HepG2 (cell line): ENCODE measurements around the gene MAGEA9B. TPM values are rescaled to one million over a fixed set of nuclear protein-coding genes. Genes with fewer than 3 reads are reported as not detected.

Source experiments
- ATAC-seq: fragments of 200-7000 bp; cut with Tn5 transposase; 3 replicates; pipeline ENCODE4 v1.9.1; 2020; ENCODE audit warnings: mild to moderate bottlenecking, moderate library complexity
- BruUV-seq: library from RNA; stranded (reverse); fragments of 400-500 nt; replicated peaks from 2 replicates; lab custom pipeline; 2021; lab: Mats Ljungman, UMichigan
- CTCF ChIA-PET: fragments of 300-600 bp; formaldehyde crosslinking; extraction: SDS; loops from one replicate; lab custom pipeline; 2021; ENCODE audit warnings: low total read pairs, inconsistent platforms, low intra/inter-chr PET ratio; lab: Yijun Ruan, JAX
- POLR2A ChIA-PET: fragments of 350-600 bp; sonication (Branson Sonifier 250); formaldehyde crosslinking; loops from one replicate; lab custom pipeline; 2020; ENCODE audit warnings: antibody characterized with exemption, inconsistent platforms; lab: Yijun Ruan, JAX
- DNase-seq: peaks from one replicate; pipeline ENCODE4 v3.0.0-alpha.2; 2015; ENCODE audit warnings: low spot score
- FAIRE-seq: peaks from 3 replicates; lab custom pipeline; 2011; peaks lifted over from hg19 to GRCh38; lab: Jason Lieb, UNC
- H2AFZ ChIP-seq: one replicate; pipeline ENCODE4 v1.6.1; 2011; ENCODE audit warnings: low read length, inconsistent platforms
- H3K27ac ChIP-seq: fragments of 300-600 bp; 3 replicates; pipeline ENCODE4 v1.8.0; 2011; ENCODE audit warnings: mixed run types, mild to moderate bottlenecking, mixed read lengths, low read length, inconsistent platforms; ENCODE audit not compliant: insufficient read depth; ENCODE audit errors: extremely low read length
- H3K27me3 ChIP-seq, 2 experiments: fragments of 200-600 bp in 1 of 2; 2 replicates in 1 of 2; 3 replicates in 1 of 2; pipeline versions ENCODE4 v1.6.0 to v1.8.0; 2011; ENCODE audit warnings: low read length in 2 of 2, mild to moderate bottlenecking in 2 of 2, moderate library complexity in 2 of 2, inconsistent platforms in 1 of 2; ENCODE audit not compliant: insufficient read depth in 2 of 2, control insufficient read depth in 1 of 2
- H3K36me3 ChIP-seq, 2 experiments: fragments of 200-600 bp in 1 of 2; replicated peaks in 1 of 2; 2 replicates in 1 of 2; 3 replicates in 1 of 2; pipeline versions ENCODE4 v1.5.1 to v1.8.0; 2011; ENCODE audit warnings: low read length in 2 of 2, inconsistent platforms in 1 of 2; ENCODE audit not compliant: insufficient read depth in 2 of 2, control insufficient read depth in 1 of 2
- H3K4me1 ChIP-seq: 2 replicates; pipeline ENCODE4 v1.5.1; 2012; ENCODE audit warnings: low read length, inconsistent platforms; ENCODE audit not compliant: insufficient read depth
- H3K4me2 ChIP-seq: 2 replicates; pipeline ENCODE4 v1.6.0; 2011; ENCODE audit warnings: low read depth, low read length, inconsistent platforms
- H3K4me3 ChIP-seq, 3 experiments: fragments of 200-600 bp in 1 of 3; sonication (generic), shearing (Covaris generic) in 1 of 3; replicated peaks in 1 of 3; 2 replicates each; pipeline ENCODE4 v1.5.1; 2011 to 2016; ENCODE audit warnings: low read length in 3 of 3, inconsistent platforms in 2 of 3, low read depth in 2 of 3, mild to moderate bottlenecking in 2 of 3, control low read depth in 1 of 3, mixed read lengths in 1 of 3; ENCODE audit not compliant: insufficient read depth in 1 of 3
- H3K79me2 ChIP-seq: one replicate; pipeline ENCODE4 v1.6.1; 2011; ENCODE audit warnings: low read length, inconsistent platforms; ENCODE audit not compliant: insufficient read depth
- H3K9ac ChIP-seq: 2 replicates; pipeline ENCODE4 v1.6.0; 2011; ENCODE audit warnings: mild to moderate bottlenecking, low read depth, low read length, inconsistent platforms; ENCODE audit not compliant: insufficient read depth
- H3K9me3 ChIP-seq: 2 replicates; pipeline ENCODE4 v1.5.1; 2012; ENCODE audit warnings: mild to moderate bottlenecking, low read length
- H4K20me1 ChIP-seq: 2 replicates; pipeline ENCODE4 v1.6.0; 2011; ENCODE audit warnings: inconsistent platforms, mild to moderate bottlenecking, low read length, moderate library complexity; ENCODE audit not compliant: insufficient read depth
- ATM ChIP-seq: fragments of 450-650 bp; IDR thresholded peaks from 2 replicates; pipeline ENCODE4 v1.7.1; 2017; ENCODE audit warnings: mild to moderate bottlenecking, borderline replicate concordance
- ETV5 ChIP-seq: IDR thresholded peaks from 2 replicates; pipeline ENCODE4 v1.6.1; 2018; ENCODE audit warnings: missing biosample characterization, missing genetic modification reagents, inconsistent platforms, borderline replicate concordance
- HNF4A ChIP-seq: sonication (generic); formaldehyde crosslinking; IDR thresholded peaks from 2 replicates; pipeline ENCODE4 v1.4.0; 2020; ENCODE audit warnings: missing genetic modification reagents
- MBNL3 ChIP-seq: fragments of 250-450 bp; sonication (Bioruptor Pico); conservative IDR thresholded peaks from 2 replicates; pipeline ENCODE4 v1.8.0; 2022; ENCODE audit warnings: mild to moderate bottlenecking, inconsistent platforms
- NFIB ChIP-seq: sonication (generic); formaldehyde crosslinking; IDR thresholded peaks from 2 replicates; pipeline ENCODE4 v1.9.0; 2021; ENCODE audit warnings: missing genetic modification reagents, mild to moderate bottlenecking, borderline replicate concordance
- NFKBIZ ChIP-seq: IDR thresholded peaks from 2 replicates; pipeline ENCODE4 v1.6.1; 2018; ENCODE audit warnings: missing genetic modification reagents, missing compliant biosample characterization
- NR3C1 ChIP-seq: sonication (generic); formaldehyde crosslinking; IDR thresholded peaks from 2 replicates; pipeline ENCODE4 v1.4.0; 2020; ENCODE audit warnings: missing genetic modification reagents
- RBM39 ChIP-seq: fragments of 200-400 bp; formaldehyde crosslinking; IDR thresholded peaks from one replicate; pipeline ENCODE4 v1.6.1; 2018; ENCODE audit warnings: antibody characterized with exemption, mild to moderate bottlenecking, low read depth, low read length; ENCODE audit not compliant: poor library complexity, severe bottlenecking
- SMAD1 ChIP-seq: sonication (generic); formaldehyde crosslinking; IDR thresholded peaks from 2 replicates; pipeline ENCODE4 v1.4.0; 2020; ENCODE audit warnings: missing genetic modification reagents, low read depth, mild to moderate bottlenecking, borderline replicate concordance
- ZBTB7A ChIP-seq: sonication (generic); formaldehyde crosslinking; IDR thresholded peaks from 2 replicates; pipeline ENCODE4 v1.8.0; 2022; ENCODE audit warnings: mild to moderate bottlenecking, missing genetic modification reagents
- ZFP36 ChIP-seq: fragments of 150-350 bp; IDR thresholded peaks from 2 replicates; pipeline ENCODE4 v1.6.1; 2018; ENCODE audit warnings: borderline replicate concordance, low read length, low read depth; ENCODE audit not compliant: partially characterized antibody
- ZNF143 ChIP-seq: sonication (generic); formaldehyde crosslinking; IDR thresholded peaks from 2 replicates; pipeline ENCODE4 v1.4.0; 2020; ENCODE audit warnings: missing genetic modification reagents
- ZNF331 ChIP-seq: sonication (generic); formaldehyde crosslinking; IDR thresholded peaks from 2 replicates; pipeline ENCODE4 v1.4.0; 2020; ENCODE audit warnings: missing genetic modification reagents
- ZNF451 ChIP-seq: sonication (generic); formaldehyde crosslinking; IDR thresholded peaks from 2 replicates; pipeline ENCODE4 v1.5.0; 2020; ENCODE audit warnings: mild to moderate bottlenecking, missing genetic modification reagents
- ZNF572 ChIP-seq: sonication (generic); formaldehyde crosslinking; IDR thresholded peaks from 2 replicates; pipeline ENCODE4 v1.5.1; 2020; ENCODE audit warnings: mild to moderate bottlenecking, missing genetic modification reagents
- ZNF605 ChIP-seq: sonication (generic); formaldehyde crosslinking; IDR thresholded peaks from 2 replicates; pipeline ENCODE4 v1.8.0; 2022; ENCODE audit warnings: mild to moderate bottlenecking, missing genetic modification reagents
- ZNF816 ChIP-seq: sonication (generic); formaldehyde crosslinking; IDR thresholded peaks from 2 replicates; pipeline ENCODE4 v1.8.0; 2022; ENCODE audit warnings: missing genetic modification reagents, mild to moderate bottlenecking, borderline replicate concordance
- WGBS: methylation state at CpG from one replicate; pipeline ENCODE4 v1.1.6; 2017; ENCODE audit warnings: low lambda C conversion rate; 5-methylcytosine and 5-hydroxymethylcytosine counted together
- in situ Hi-C: cut with HindIII; loops from 2 replicates; pipeline ENCODE4 v1.10.0; 2017; ENCODE audit warnings: low pct_unique_long_range_greater_than_20kb; ENCODE audit not compliant: extremely low pct_ligation_motif_present
- intact Hi-C: fragments of 100-400 bp; cut with micrococcal nuclease; formaldehyde crosslinking; loops from one replicate; pipeline ENCODE4 v1.10.0; 2022; ENCODE audit not compliant: unreplicated experiment
- polyA plus RNA-seq, 8 experiments: library from polyadenylated mRNA; depleted of rRNA in 3 of 8; stranded (reverse) in 7 of 8; unstranded in 1 of 8; fragments of >200 nt; fragmentation: Illumina TruSeq in 4 of 8; extraction: Trizol in 4 of 8; gene quantifications; 2 replicates each; pipeline versions ENCODE4 v1.2.1 to v1.2.3, GENCODE V29; 2011 to 2016; ENCODE audit warnings: low read depth in 4 of 8, missing spikeins in 1 of 8, mixed read lengths in 1 of 8; ENCODE audit not compliant: insufficient read depth in 1 of 8
- total RNA-seq, 5 experiments: library from RNA; depleted of rRNA; stranded (reverse); fragments of >200 nt; fragmentation: Illumina TruSeq; extraction: Trizol; gene quantifications; 2 replicates each; pipeline ENCODE4 v1.2.3, GENCODE V29; 2016; ENCODE audit warnings: low read depth in 1 of 5

MAGEA9B gene
- total and polyA plus RNA-seq, 2 of the 13 experiments (the other 11 are each of a cell fraction or from before 2014, with no cell fraction given) = 0.07 to 0.11 TPM

GRCh38 chrX:149570668-149571067 is 16.6 kb downstream of the MAGEA9B start (continued):
- TF ChIP-seq ZNF331 (CRISPR knock-in tag) = no peak

GRCh38 chrX:149569770-149570169 is 17.5 kb downstream of the MAGEA9B start:
- no peak for FAIRE-seq
- no peaks in the 10 kb centered on the region for H3K79me2 ChIP-seq
- H4K20me1 ChIP-seq = no peaks in the 10 kb centered on the region
- no peak overlapping the region for H3K9ac ChIP-seq
- H3K4me2 ChIP-seq = no peak overlapping the region
- H3K27ac ChIP-seq = no peak overlapping the region
- no TSS peak for BruUV-seq
- CTCF ChIA-PET = no interaction called here
- TF ChIP-seq MBNL3 (CRISPR knock-in tag) (no peak), NFIB (CRISPR knock-in tag) (no peak), NR3C1 (no peak), ETV5 (no peak), ZNF143 (CRISPR knock-in tag) (no peak), ZFP36 (no peak), ZNF816 (CRISPR knock-in tag) (no peak), ZBTB7A (CRISPR knock-in tag) (no peak), SMAD1 (no peak), ZNF451 (no peak), HNF4A (no peak), NFKBIZ (CRISPR knock-in tag) (no peak), ZNF572 (CRISPR knock-in tag) (no peak), RBM39 (no peak), ZNF605 (no peak), ATM (no peak)
- TF ChIP-seq, all 625 proteins: peak for 0
- DNase-seq (no peak), ATAC-seq (no peak)
- no peaks in the 10 kb centered on the region for H3K4me1 ChIP-seq
- H3K9me3 ChIP-seq = no peaks in the 10 kb centered on the region
- in situ Hi-C loops = no loop called here
- H3K4me3 ChIP-seq = no peak overlapping the region
- POLR2A ChIA-PET = no interaction called here
- WGBS = 20% methylated on average over 2 of the region's 2 CpGs
- intact Hi-C loops = no loop called here
- no peaks in the 10 kb centered on the region for H3K36me3 ChIP-seq
- no peak overlapping the region for H2AFZ ChIP-seq
- H3K27me3 ChIP-seq = no peaks in the 10 kb centered on the region
